ENCODE data around the gene PTPRT. TPM values are rescaled to one million over a fixed set of nuclear protein-coding genes. Genes with fewer than 3 reads are reported as not detected.

PTPRT gene
- total RNA-seq, 4 donors from 2014 or later = 0.63 to 2.2 (median 1.8) TPM

GRCh38 chr20:42524058-42524457 lies 665.6 kb downstream of the PTPRT start:
- no peak for TF ChIP-seq CTCF (IDR thresholded peaks at IDR 0.05)
- ATAC-seq (ENCODE audit: low FRiP score) = no peak
- no peak for DNase-seq (ENCODE audit: low spot score)

- DNase-seq (ENCODE audit: low spot score) = no peak
- TF ChIP-seq CTCF (IDR thresholded peaks at IDR 0.05) = no peak
- ATAC-seq (ENCODE audit: low FRiP score) = no peak
These were observed 673.0 kb downstream of the PTPRT start for GRCh38 chr20:42516692-42517091.

GRCh38 chr20:42510686-42511085 lies 679.0 kb downstream of the PTPRT start:
- ATAC-seq (ENCODE audit: low FRiP score) = no peak
- no peak for DNase-seq (ENCODE audit: low spot score)
- TF ChIP-seq CTCF (IDR thresholded peaks at IDR 0.05) = no peak

GRCh38 chr20:42507874-42508273 lies 681.8 kb downstream of the PTPRT start:
- no peak for DNase-seq (ENCODE audit: low spot score)
- ATAC-seq (ENCODE audit: low FRiP score) = no peak

GRCh38 chr20:42506397-42506796 lies 683.3 kb downstream of the PTPRT start:
- TF ChIP-seq CTCF (IDR thresholded peaks at IDR 0.05) = no peak
- ATAC-seq (ENCODE audit: low FRiP score) (no peak), DNase-seq (ENCODE audit: low spot score) (no peak)

More at GRCh38 chr20:42507874-42508273, 681.8 kb downstream of the PTPRT start:
- TF ChIP-seq CTCF (IDR thresholded peaks at IDR 0.05) = no peak

GRCh38 chr20:42502591-42502990 lies 687.1 kb downstream of the PTPRT start:
- ATAC-seq (ENCODE audit: low FRiP score) (no peak), DNase-seq (ENCODE audit: low spot score) (no peak)
- TF ChIP-seq CTCF (IDR thresholded peaks at IDR 0.05) = no peak

- no peak for TF ChIP-seq CTCF (IDR thresholded peaks at IDR 0.05)
- ATAC-seq (ENCODE audit: low FRiP score) = no peak
These were observed 693.1 kb downstream of the PTPRT start for GRCh38 chr20:42496595-42496994.

More at GRCh38 chr20:42496595-42496994, 693.1 kb downstream of the PTPRT start:
- DNase-seq (ENCODE audit: low spot score) = no peak
